RPMI8226 (cell line): ENCODE results near the gene TBC1D4.
A peak's percentile ranks its signal among the peaks of the same experiment; 100 is the strongest.

Experiments used
- DNase-seq: peaks from one replicate; pipeline ENCODE4 v3.0.0-alpha.2; 2015

Gene TBC1D4

GRCh38 chr13:75482070-75482819 is at the start of gene TBC1D4:
Gene TBC1D4 (minus strand): TSS chr13:75482169. CDS start chr13:75481767, 402 bp downstream.
- DNase-seq, result peak; percentile 94

GRCh38 chr13:75530549-75530961 is 48.6 kb upstream of the TBC1D4 start:
- DNase-seq, result no peak

GRCh38 chr13:75521956-75522355 is 40.0 kb upstream of the TBC1D4 start:
- no peak for DNase-seq

GRCh38 chr13:75518439-75519088 is 36.6 kb upstream of the TBC1D4 start:
- DNase-seq, result no peak

GRCh38 chr13:75514080-75514995 is 32.4 kb upstream of the TBC1D4 start:
- DNase-seq, result no peak

GRCh38 chr13:75513271-75513670 is 31.3 kb upstream of the TBC1D4 start:
- DNase-seq, result no peak

GRCh38 chr13:75512253-75512652 is 30.3 kb upstream of the TBC1D4 start:
- peak; percentile 8 for DNase-seq

GRCh38 chr13:75511051-75511625 is 29.2 kb upstream of the TBC1D4 start:
- DNase-seq, result no peak

- no peak for DNase-seq
Observed at GRCh38 chr13:75508002-75508548, 26.1 kb upstream of the TBC1D4 start.

GRCh38 chr13:75507027-75508001 is 25.3 kb upstream of the TBC1D4 start:
- no peak for DNase-seq

- DNase-seq, result no peak
Observed at GRCh38 chr13:75506018-75506417, 24.0 kb upstream of the TBC1D4 start.

GRCh38 chr13:75505327-75505726 is 23.4 kb upstream of the TBC1D4 start:
- no peak for DNase-seq

GRCh38 chr13:75495938-75496337 is 14.0 kb upstream of the TBC1D4 start:
- no peak for DNase-seq

GRCh38 chr13:75494491-75494890 is 12.5 kb upstream of the TBC1D4 start:
- no peak for DNase-seq

GRCh38 chr13:75493156-75493555 is 11.2 kb upstream of the TBC1D4 start:
- DNase-seq, result no peak

- no peak for DNase-seq
Observed at GRCh38 chr13:75492389-75492788, 10.4 kb upstream of the TBC1D4 start.

- no peak for DNase-seq
Observed at GRCh38 chr13:75491376-75491775, 9.4 kb upstream of the TBC1D4 start.

- DNase-seq, result peak; percentile 11
Observed at GRCh38 chr13:75489502-75490263, 7.7 kb upstream of the TBC1D4 start.

GRCh38 chr13:75486146-75487062 is 4.4 kb upstream of the TBC1D4 start:
- DNase-seq, result no peak
